ENCODE data around the gene SMIM35.

DNA sequence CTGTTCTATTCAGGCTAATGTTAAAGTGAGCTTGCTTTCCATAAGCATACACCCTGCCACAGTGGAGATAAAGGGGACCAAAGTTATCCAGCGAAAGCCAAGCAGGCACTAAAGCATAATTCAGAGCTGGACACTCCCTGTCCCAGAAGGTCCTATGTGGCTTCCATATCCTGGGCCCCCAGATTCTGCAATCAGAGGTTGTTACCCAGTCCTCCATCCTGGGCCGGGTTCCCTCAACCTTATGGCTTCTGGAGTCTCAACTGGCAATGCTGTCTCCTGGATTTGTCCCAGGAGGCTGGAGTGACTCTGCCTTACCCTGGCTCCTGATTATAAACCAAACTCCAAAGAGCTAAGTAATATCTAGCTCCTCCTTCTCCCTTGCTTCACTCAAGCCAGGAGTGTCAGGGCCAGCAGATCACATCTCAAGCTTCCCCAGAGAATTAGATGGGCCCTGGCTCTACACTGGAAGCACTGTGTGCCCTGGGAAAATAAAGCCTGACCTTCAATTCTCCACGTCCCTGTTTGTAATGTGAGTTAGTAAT, 14.0 kb upstream of the SMIM35 start:
- no peak for TF ChIP-seq POLR2A (IDR thresholded peaks at IDR 0.05)
- TF ChIP-seq, protein P1, sequence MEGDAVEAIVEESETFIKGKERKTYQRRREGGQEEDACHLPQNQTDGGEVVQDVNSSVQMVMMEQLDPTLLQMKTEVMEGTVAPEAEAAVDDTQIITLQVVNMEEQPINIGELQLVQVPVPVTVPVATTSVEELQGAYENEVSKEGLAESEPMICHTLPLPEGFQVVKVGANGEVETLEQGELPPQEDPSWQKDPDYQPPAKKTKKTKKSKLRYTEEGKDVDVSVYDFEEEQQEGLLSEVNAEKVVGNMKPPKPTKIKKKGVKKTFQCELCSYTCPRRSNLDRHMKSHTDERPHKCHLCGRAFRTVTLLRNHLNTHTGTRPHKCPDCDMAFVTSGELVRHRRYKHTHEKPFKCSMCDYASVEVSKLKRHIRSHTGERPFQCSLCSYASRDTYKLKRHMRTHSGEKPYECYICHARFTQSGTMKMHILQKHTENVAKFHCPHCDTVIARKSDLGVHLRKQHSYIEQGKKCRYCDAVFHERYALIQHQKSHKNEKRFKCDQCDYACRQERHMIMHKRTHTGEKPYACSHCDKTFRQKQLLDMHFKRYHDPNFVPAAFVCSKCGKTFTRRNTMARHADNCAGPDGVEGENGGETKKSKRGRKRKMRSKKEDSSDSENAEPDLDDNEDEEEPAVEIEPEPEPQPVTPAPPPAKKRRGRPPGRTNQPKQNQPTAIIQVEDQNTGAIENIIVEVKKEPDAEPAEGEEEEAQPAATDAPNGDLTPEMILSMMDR (IDR thresholded peaks at IDR 0.05) = no peak
